Urothelium cell line (cell line): Measurements from ENCODE around the gene ZNFX1.

Experiments
- DNase-seq: peaks from one replicate; pipeline ENCODE4 v3.0.0; 2011; ENCODE audit warnings: low spot score, mixed read lengths
- FAIRE-seq: peaks from 2 replicates; lab custom pipeline; 2011; peaks lifted over from hg19 to GRCh38; lab: Jason Lieb, UNC

ZNFX1 gene

GRCh38 chr20:49293122-49293521, 15.3 kb upstream of the ZNFX1 start:
- no peak for DNase-seq

GRCh38 chr20:49292010-49292409, 14.2 kb upstream of the ZNFX1 start:
- no peak for DNase-seq
- no peak for FAIRE-seq

More at GRCh38 chr20:49293122-49293521, 15.3 kb upstream of the ZNFX1 start:
- FAIRE-seq: no peak

- DNase-seq: no peak
- FAIRE-seq: no peak
Observed at GRCh38 chr20:49291200-49291599, 13.3 kb upstream of the ZNFX1 start.

- DNase-seq (no peak), FAIRE-seq (no peak)
Observed at GRCh38 chr20:49290608-49291191, 12.8 kb upstream of the ZNFX1 start.

GRCh38 chr20:49288784-49289696, 11.2 kb upstream of the ZNFX1 start:
- no peak for DNase-seq
- no peak for FAIRE-seq

- no peak for DNase-seq
- FAIRE-seq: no peak
Observed at GRCh38 chr20:49288250-49288751, 10.4 kb upstream of the ZNFX1 start.

- no peak for DNase-seq
- FAIRE-seq: no peak
Observed at GRCh38 chr20:49287555-49288249, 9.8 kb upstream of the ZNFX1 start.

- no peak for DNase-seq
- peak; percentile 42 for FAIRE-seq
Observed at GRCh38 chr20:49286689-49287551, 9.1 kb upstream of the ZNFX1 start.

GRCh38 chr20:49285813-49286494, 8.1 kb upstream of the ZNFX1 start:
- FAIRE-seq: no peak

GRCh38 chr20:49285233-49285668, 7.4 kb upstream of the ZNFX1 start:
- DNase-seq (no peak), FAIRE-seq (no peak)

More at GRCh38 chr20:49285813-49286494, 8.1 kb upstream of the ZNFX1 start:
- no peak for DNase-seq

- FAIRE-seq (no peak), DNase-seq (no peak)
Observed at GRCh38 chr20:49284818-49285217, 7.0 kb upstream of the ZNFX1 start.

- FAIRE-seq: no peak
- no peak for DNase-seq
Observed at GRCh38 chr20:49283703-49284625, 6.1 kb upstream of the ZNFX1 start.

GRCh38 chr20:49283176-49283702, 5.4 kb upstream of the ZNFX1 start:
- DNase-seq (no peak), FAIRE-seq (no peak)

GRCh38 chr20:49282584-49283171, 4.8 kb upstream of the ZNFX1 start:
- FAIRE-seq (no peak), DNase-seq (no peak)

- DNase-seq (no peak), FAIRE-seq (no peak)
Observed at GRCh38 chr20:49281913-49282467, 4.1 kb upstream of the ZNFX1 start.

- FAIRE-seq: no peak
- DNase-seq: peak; percentile 61
Observed at GRCh38 chr20:49281059-49281912, 3.4 kb upstream of the ZNFX1 start.
